ENCODE measurements around the gene OR6J1. TPM values are rescaled to one million over a fixed set of nuclear protein-coding genes. Genes with fewer than 3 reads are reported as not detected.

OR6J1 gene
- total and polyA plus RNA-seq, 9 of the 15 experiments (the other 6 are each of a cell fraction or from before 2014, with no cell fraction given), result not detected

DNA sequence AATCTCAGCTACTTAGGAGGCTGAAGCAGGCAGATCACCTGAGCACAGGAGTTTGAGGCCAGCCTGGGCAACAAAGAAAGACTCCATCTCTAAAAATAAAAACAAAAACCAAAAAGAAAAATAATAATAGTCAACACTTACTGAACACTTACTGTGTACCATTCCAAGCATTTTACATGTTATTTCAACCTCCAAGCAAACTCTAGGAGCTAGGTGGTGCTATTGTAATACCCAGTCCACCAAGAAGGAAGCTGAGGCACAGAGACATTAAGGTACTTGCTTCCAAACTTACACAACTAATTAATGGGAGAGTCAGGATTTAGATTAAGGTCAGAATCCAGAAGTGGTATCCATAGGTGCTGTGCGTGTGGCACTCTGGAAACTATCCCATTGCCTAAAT is 13.7 kb upstream of the OR6J1 start (continued):
- TF ChIP-seq ZC3H8 (IDR thresholded peaks at IDR 0.05), result no peak
- TF ChIP-seq, protein P1, sequence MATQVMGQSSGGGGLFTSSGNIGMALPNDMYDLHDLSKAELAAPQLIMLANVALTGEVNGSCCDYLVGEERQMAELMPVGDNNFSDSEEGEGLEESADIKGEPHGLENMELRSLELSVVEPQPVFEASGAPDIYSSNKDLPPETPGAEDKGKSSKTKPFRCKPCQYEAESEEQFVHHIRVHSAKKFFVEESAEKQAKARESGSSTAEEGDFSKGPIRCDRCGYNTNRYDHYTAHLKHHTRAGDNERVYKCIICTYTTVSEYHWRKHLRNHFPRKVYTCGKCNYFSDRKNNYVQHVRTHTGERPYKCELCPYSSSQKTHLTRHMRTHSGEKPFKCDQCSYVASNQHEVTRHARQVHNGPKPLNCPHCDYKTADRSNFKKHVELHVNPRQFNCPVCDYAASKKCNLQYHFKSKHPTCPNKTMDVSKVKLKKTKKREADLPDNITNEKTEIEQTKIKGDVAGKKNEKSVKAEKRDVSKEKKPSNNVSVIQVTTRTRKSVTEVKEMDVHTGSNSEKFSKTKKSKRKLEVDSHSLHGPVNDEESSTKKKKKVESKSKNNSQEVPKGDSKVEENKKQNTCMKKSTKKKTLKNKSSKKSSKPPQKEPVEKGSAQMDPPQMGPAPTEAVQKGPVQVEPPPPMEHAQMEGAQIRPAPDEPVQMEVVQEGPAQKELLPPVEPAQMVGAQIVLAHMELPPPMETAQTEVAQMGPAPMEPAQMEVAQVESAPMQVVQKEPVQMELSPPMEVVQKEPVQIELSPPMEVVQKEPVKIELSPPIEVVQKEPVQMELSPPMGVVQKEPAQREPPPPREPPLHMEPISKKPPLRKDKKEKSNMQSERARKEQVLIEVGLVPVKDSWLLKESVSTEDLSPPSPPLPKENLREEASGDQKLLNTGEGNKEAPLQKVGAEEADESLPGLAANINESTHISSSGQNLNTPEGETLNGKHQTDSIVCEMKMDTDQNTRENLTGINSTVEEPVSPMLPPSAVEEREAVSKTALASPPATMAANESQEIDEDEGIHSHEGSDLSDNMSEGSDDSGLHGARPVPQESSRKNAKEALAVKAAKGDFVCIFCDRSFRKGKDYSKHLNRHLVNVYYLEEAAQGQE (IDR thresholded peaks at IDR 0.05; ENCODE audit: borderline replicate concordance), result peak; percentile 90
- TF ChIP-seq, protein P1 (CRISPR knock-in tag; IDR thresholded peaks at IDR 0.05; ENCODE audit: low read depth), result no peak
- TF ChIP-seq, protein P2, sequence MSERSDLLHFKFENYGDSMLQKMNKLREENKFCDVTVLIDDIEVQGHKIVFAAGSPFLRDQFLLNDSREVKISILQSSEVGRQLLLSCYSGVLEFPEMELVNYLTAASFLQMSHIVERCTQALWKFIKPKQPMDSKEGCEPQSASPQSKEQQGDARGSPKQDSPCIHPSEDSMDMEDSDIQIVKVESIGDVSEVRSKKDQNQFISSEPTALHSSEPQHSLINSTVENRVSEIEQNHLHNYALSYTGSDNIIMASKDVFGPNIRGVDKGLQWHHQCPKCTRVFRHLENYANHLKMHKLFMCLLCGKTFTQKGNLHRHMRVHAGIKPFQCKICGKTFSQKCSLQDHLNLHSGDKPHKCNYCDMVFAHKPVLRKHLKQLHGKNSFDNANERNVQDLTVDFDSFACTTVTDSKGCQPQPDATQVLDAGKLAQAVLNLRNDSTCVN (CRISPR knock-in tag; IDR thresholded peaks at IDR 0.05), result no peak
- TF ChIP-seq ZNF764 (CRISPR knock-in tag; IDR thresholded peaks at IDR 0.05; ENCODE audit: low read depth), result no peak
- no peak for TF ChIP-seq SETDB1 (IDR thresholded peaks at IDR 0.05; ENCODE audit: low read length)
- TF ChIP-seq, protein P3, sequence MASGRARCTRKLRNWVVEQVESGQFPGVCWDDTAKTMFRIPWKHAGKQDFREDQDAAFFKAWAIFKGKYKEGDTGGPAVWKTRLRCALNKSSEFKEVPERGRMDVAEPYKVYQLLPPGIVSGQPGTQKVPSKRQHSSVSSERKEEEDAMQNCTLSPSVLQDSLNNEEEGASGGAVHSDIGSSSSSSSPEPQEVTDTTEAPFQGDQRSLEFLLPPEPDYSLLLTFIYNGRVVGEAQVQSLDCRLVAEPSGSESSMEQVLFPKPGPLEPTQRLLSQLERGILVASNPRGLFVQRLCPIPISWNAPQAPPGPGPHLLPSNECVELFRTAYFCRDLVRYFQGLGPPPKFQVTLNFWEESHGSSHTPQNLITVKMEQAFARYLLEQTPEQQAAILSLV (tag; IDR thresholded peaks at IDR 0.05), result no peak
